Measurements from ENCODE around the gene ZIC4. TPM values are rescaled to one million over a fixed set of nuclear protein-coding genes. Genes with fewer than 3 reads are reported as not detected.

The ZIC4 gene
- total and polyA plus RNA-seq, 2 of the 8 experiments (the other 6 are each of a cell fraction or from before 2014, with no cell fraction given): 0.03 to 0.13 TPM

DNA sequence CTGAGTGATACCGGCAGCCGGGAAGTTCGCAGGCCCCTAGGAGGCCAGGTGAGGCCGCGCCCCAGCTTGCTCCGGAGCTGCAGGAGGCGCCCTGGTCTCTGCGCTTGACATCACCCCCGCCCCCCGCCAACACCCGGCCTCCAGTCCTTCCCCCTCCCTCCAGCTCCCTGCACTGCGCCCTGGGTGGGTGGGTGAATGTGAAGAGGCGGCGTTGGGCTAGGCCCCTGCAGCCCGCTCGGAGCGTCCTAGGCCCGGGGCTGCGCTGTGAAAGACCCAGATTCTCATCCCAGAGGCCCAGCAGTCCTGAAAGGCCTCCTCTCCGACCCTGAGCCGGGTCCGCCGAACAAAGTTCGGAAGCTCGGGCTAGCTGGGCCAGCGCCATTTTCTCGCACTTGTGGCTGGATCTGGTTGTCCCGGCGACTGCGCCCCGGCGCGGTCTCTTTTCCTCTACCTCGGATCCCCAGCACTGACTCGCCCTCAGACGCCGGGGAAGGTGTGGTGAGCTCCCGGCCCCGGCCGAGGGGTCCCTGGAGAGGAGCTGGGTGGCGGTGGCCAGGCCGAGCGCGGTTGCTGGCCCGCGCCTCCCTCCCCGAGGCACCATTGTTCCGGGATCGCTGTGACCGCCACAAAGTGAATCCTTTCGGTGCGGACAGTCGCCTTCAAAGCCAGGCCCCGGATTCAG is 12.9 kb downstream of the ZIC4 start:
- H2BK120ac ChIP-seq (replicated peaks; ENCODE audit: low read depth, low read length): no peak overlapping the region
- ChIA-PET POLR2A (ENCODE audit: partially characterized antibody) (interaction anchor here (0.7 to 3.7 kb wide), 10 partner anchors 8 to 43 kb away, joined by 3 to 26 read pairs (median 5); partner anchors contain the start of gene ZIC4), CTCF (ENCODE audit: partially characterized antibody) (interaction anchor here (0.6 to 27.3 kb wide), 13 partner anchors 11 to 685 kb away, joined by 3 to 485 read pairs (median 10); no protein-coding TSS in a partner anchor)
- H3K23ac ChIP-seq (ENCODE audit: insufficient read length): no peak overlapping the region
- H3K4ac ChIP-seq (replicated peaks; ENCODE audit: insufficient read length, low read depth, low read length): no peak overlapping the region
- no peak overlapping the region for H3K14ac ChIP-seq (ENCODE audit: insufficient read length)
- peaks cover 0 to 4% (median 0%) of the 10 kb centered on the region in 4 experiments; a peak in 2 of 8 replicates for H3K36me3 ChIP-seq (ENCODE audit: control insufficient read depth in 2 of 4, insufficient read depth in 4 of 4, low read length in 3 of 4)
- 1% methylated on average over 46 of the region's 54 CpGs; no CpG with 5 or more reads in 1 of the 2 experiments for WGBS, 2 experiments (ENCODE audit: extremely low coverage in 1 of 2, insufficient coverage in 1 of 2, insufficient read length in 1 of 2, insufficient replicate concordance in 2 of 2, low coverage in 1 of 2, low lambda C conversion rate in 2 of 2, missing lambda C conversion rate in 1 of 2)
- peaks cover 0 to 4% of the 10 kb centered on the region in 2 experiments; a peak in 1 of 4 replicates for H3K9me3 ChIP-seq (ENCODE audit: insufficient read depth in 2 of 2, low read depth in 1 of 2, low read length in 1 of 2)
- H3K79me1 ChIP-seq (ENCODE audit: low read depth, low read length): no peaks in the 10 kb centered on the region; the same call in 1 of the 2 replicates
- FAIRE-seq: no peak
- peak overlapping the region; percentile 61 for H4K91ac ChIP-seq (replicated peaks; ENCODE audit: insufficient read length, low read length)
- H3K56ac ChIP-seq (replicated peaks; ENCODE audit: insufficient read length, low read depth, low read length): no peak overlapping the region
- peak overlapping the region; percentile 30 to 68 (median 60) for H3K4me3 ChIP-seq (ENCODE audit: extremely low read depth in 1 of 4, insufficient read depth in 2 of 4, low read depth in 3 of 4, low read length in 4 of 4)
- peak overlapping the region; percentile 20; the same call in 1 of the 2 replicates for H2AFZ ChIP-seq (ENCODE audit: low read length)
- peak overlapping the region; percentile 95 for H3K18ac ChIP-seq (ENCODE audit: extremely low read depth, low read length)
- H3K4me1 ChIP-seq (replicated peaks in 1 of 4; ENCODE audit: control insufficient read depth in 3 of 4, insufficient read depth in 4 of 4, low read length in 3 of 4): peaks cover 12 to 51% (median 21%) of the 10 kb centered on the region in 4 experiments
- peak overlapping the region; percentile 93 for H4K8ac ChIP-seq (ENCODE audit: extremely low read depth, insufficient read depth, low read length)
- H3K27me3 ChIP-seq (replicated peaks in 1 of 4; ENCODE audit: control insufficient read depth in 3 of 4, extremely low read depth in 1 of 4, insufficient read depth in 3 of 4, low read length in 3 of 4): peaks cover 66 to 97% (median 91%) of the 10 kb centered on the region in 4 experiments
- no peaks in the 10 kb centered on the region for H3K79me2 ChIP-seq (ENCODE audit: control insufficient read depth in 1 of 2, insufficient read depth in 2 of 2, low read length in 2 of 2)
- H3K9ac ChIP-seq (replicated peaks in 1 of 4; ENCODE audit: extremely low read depth in 1 of 4, low read depth in 3 of 4, low read length in 3 of 4): peak overlapping the region in 3 of 4 experiments; percentile 0 to 67 (median 54); a peak in 5 of 7 replicates
- no peak overlapping the region for H2AK5ac ChIP-seq (ENCODE audit: low read depth, low read length)
- H2BK15ac ChIP-seq (ENCODE audit: low read length): no peak overlapping the region
- peak overlapping the region; percentile 32; the same call in 1 of the 2 replicates for H2BK20ac ChIP-seq (ENCODE audit: low read length)
- peak overlapping the region; percentile 75; the same call in 1 of the 2 replicates for H2BK12ac ChIP-seq (ENCODE audit: low read depth, low read length)
- peak overlapping the region; percentile 60; the same call in 1 of the 2 replicates for H2BK5ac ChIP-seq (ENCODE audit: low read depth, low read length)
- DNase-seq (ENCODE audit: low read depth in 1 of 2, low spot score in 2 of 2): peak in 1 of 2 experiments; percentile 88
- peak overlapping the region; percentile 93 to 95 for H3K4me2 ChIP-seq (ENCODE audit: insufficient read depth in 1 of 2, low read depth in 2 of 2, low read length in 2 of 2)
- no peak overlapping the region for H4K5ac ChIP-seq (ENCODE audit: insufficient read length, low read depth, low read length)
- H3K23me2 ChIP-seq (ENCODE audit: low read depth, low read length): peaks cover 23% of the 10 kb centered on the region
- peak overlapping the region; percentile 67; the same call in 1 of the 2 replicates for H3K27ac ChIP-seq (ENCODE audit: low read depth, low read length)
- H4K20me1 ChIP-seq (replicated peaks in 1 of 2; ENCODE audit: control insufficient read depth in 1 of 2, insufficient read depth in 2 of 2, low read length in 2 of 2): peaks cover 0 to 12% of the 10 kb centered on the region in 2 experiments
- TF ChIP-seq TAF1 (IDR thresholded peaks at IDR 0.05; ENCODE audit: low read depth, low read length) (0 out of 2 replicates have a peak, but pooled peaks have one; percentile 64), CHD2 (IDR thresholded peaks at IDR 0.05; ENCODE audit: low read length) (no peak), PHF8 (conservative IDR thresholded peaks at IDR 0.05; ENCODE audit: low read depth, low read length) (peak; percentile 55; the same call in 1 of the 2 replicates), EGR1 (IDR thresholded peaks at IDR 0.05; ENCODE audit: borderline replicate concordance, low read depth, low read length) (peak; percentile 32; the same call in 1 of the 2 replicates), KDM4A (IDR thresholded peaks at IDR 0.05; ENCODE audit: low read depth, low read length, severe bottlenecking) (peak; percentile 72), BACH1 (IDR thresholded peaks at IDR 0.05; ENCODE audit: low read length) (no peak)
- TF ChIP-seq, protein P1, sequence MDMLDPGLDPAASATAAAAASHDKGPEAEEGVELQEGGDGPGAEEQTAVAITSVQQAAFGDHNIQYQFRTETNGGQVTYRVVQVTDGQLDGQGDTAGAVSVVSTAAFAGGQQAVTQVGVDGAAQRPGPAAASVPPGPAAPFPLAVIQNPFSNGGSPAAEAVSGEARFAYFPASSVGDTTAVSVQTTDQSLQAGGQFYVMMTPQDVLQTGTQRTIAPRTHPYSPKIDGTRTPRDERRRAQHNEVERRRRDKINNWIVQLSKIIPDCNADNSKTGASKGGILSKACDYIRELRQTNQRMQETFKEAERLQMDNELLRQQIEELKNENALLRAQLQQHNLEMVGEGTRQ (IDR thresholded peaks at IDR 0.05; ENCODE audit: low read length): no peak

Measured in H1 (cell line).